Neuronal stem cell (in vitro differentiated cells): ENCODE results near the gene DIRAS2. TPM values are rescaled to one million over a fixed set of nuclear protein-coding genes. Genes with fewer than 3 reads are reported as not detected.

ENCODE experiments used
- DNase-seq: peaks from one replicate; pipeline ENCODE4 v3.0.0-alpha.2; 2013; ENCODE audit warnings: low spot score
- H2AFZ ChIP-seq: one replicate; pipeline ENCODE4 v1.6.1; 2013; ENCODE audit warnings: mild to moderate bottlenecking, low read length, inconsistent platforms
- H2AK5ac ChIP-seq: 2 replicates; pipeline ENCODE4 v1.6.1; 2013; ENCODE audit warnings: low read depth, mild to moderate bottlenecking, inconsistent platforms, low read length, moderate library complexity, mixed read lengths
- H2BK120ac ChIP-seq: 2 replicates; pipeline ENCODE4 v1.6.1; 2013; ENCODE audit warnings: low read depth, mild to moderate bottlenecking, inconsistent platforms, low read length, moderate library complexity, mixed read lengths
- H2BK12ac ChIP-seq: one replicate; pipeline ENCODE4 v1.6.1; 2013; ENCODE audit warnings: low read length, inconsistent platforms
- H2BK15ac ChIP-seq: 2 replicates; pipeline ENCODE4 v1.6.1; 2013; ENCODE audit warnings: mild to moderate bottlenecking, low read length, inconsistent platforms, mixed read lengths
- H2BK5ac ChIP-seq: one replicate; pipeline ENCODE4 v1.6.1; 2013; ENCODE audit warnings: inconsistent platforms, mild to moderate bottlenecking, low read length, moderate library complexity
- H3K14ac ChIP-seq: one replicate; pipeline ENCODE4 v1.6.1; 2013; ENCODE audit warnings: low read length, inconsistent platforms
- H3K18ac ChIP-seq: 2 replicates; pipeline ENCODE4 v1.6.1; 2013; ENCODE audit warnings: low read length, inconsistent platforms
- H3K23ac ChIP-seq: 2 replicates; pipeline ENCODE4 v1.6.1; 2013; ENCODE audit warnings: low read depth, mild to moderate bottlenecking, mixed read lengths, low read length, inconsistent platforms; ENCODE audit not compliant: poor library complexity
- H3K27ac ChIP-seq: replicated peaks from 3 replicates; pipeline ENCODE4 v1.5.1; 2013; ENCODE audit warnings: low read length, inconsistent platforms
- H3K27me3 ChIP-seq, 3 experiments: 2 replicates each; pipeline ENCODE4 v1.6.1; 2013; ENCODE audit warnings: low read length in 3 of 3, mild to moderate bottlenecking in 2 of 3, inconsistent platforms in 1 of 3, low read depth in 1 of 3, mixed read lengths in 1 of 3, moderate library complexity in 1 of 3; ENCODE audit not compliant: control insufficient read depth in 3 of 3, insufficient read depth in 3 of 3
- H3K36me3 ChIP-seq, 2 donors: replicated peaks in 1 of 2; 2 replicates each; pipeline ENCODE4 v1.6.1; 2013; ENCODE audit warnings: low read length in 2 of 2; ENCODE audit not compliant: control insufficient read depth in 2 of 2, insufficient read depth in 2 of 2
- H3K4ac ChIP-seq: 2 replicates; pipeline ENCODE4 v1.6.1; 2013; ENCODE audit warnings: inconsistent platforms, mild to moderate bottlenecking, low read length, moderate library complexity
- H3K4me1 ChIP-seq, 2 donors: 1 replicate in 1 of 2; 2 replicates in 1 of 2; pipeline ENCODE4 v1.6.1; 2013; ENCODE audit warnings: low read length in 2 of 2, low read depth in 1 of 2; ENCODE audit not compliant: control insufficient read depth in 2 of 2, insufficient read depth in 1 of 2
- H3K4me2 ChIP-seq: one replicate; pipeline ENCODE4 v1.6.1; 2013; ENCODE audit warnings: mild to moderate bottlenecking, low read length, inconsistent platforms; ENCODE audit not compliant: insufficient read depth, poor library complexity, severe bottlenecking
- H3K4me3 ChIP-seq, 2 donors: 2 replicates each; pipeline ENCODE4 v1.5.1; 2013; ENCODE audit warnings: low read length in 2 of 2, mild to moderate bottlenecking in 2 of 2, inconsistent platforms in 1 of 2, moderate library complexity in 1 of 2
- H3K79me1 ChIP-seq: one replicate; pipeline ENCODE4 v1.6.1; 2013; ENCODE audit warnings: low read depth, mild to moderate bottlenecking, inconsistent platforms, low read length, moderate library complexity
- H3K9ac ChIP-seq: one replicate; pipeline ENCODE4 v1.6.1; 2013; ENCODE audit warnings: mild to moderate bottlenecking, low read depth, low read length, inconsistent platforms; ENCODE audit not compliant: poor library complexity
- H3K9me3 ChIP-seq, 2 donors: replicated peaks in 1 of 2; 2 replicates each; pipeline versions ENCODE3 to v1.6.1; 2013; ENCODE audit warnings: low read length in 2 of 2, mild to moderate bottlenecking in 2 of 2, inconsistent platforms in 1 of 2, low read depth in 1 of 2, mixed read lengths in 1 of 2, moderate library complexity in 1 of 2; ENCODE audit not compliant: control insufficient read depth in 2 of 2, insufficient read depth in 1 of 2
- H4K8ac ChIP-seq: one replicate; pipeline ENCODE4 v1.6.1; 2013; ENCODE audit warnings: low read depth, mild to moderate bottlenecking, inconsistent platforms, low read length, moderate library complexity
- H4K91ac ChIP-seq: one replicate; pipeline ENCODE4 v1.6.1; 2013; ENCODE audit warnings: low read length, low read depth, mild to moderate bottlenecking, inconsistent platforms; ENCODE audit not compliant: poor library complexity
- WGBS, 2 donors: extraction: QIAGEN DNeasy Blood & Tissue Kit; methylation state at CpG; one replicate each; pipeline ENCODE4 v1.1.7; 2013; ENCODE audit warnings: missing lambda C conversion rate in 2 of 2, mixed read lengths in 1 of 2; ENCODE audit not compliant: insufficient read length in 2 of 2, insufficient replicate concordance in 1 of 2; ENCODE audit errors: extremely low coverage in 2 of 2; 5-methylcytosine and 5-hydroxymethylcytosine counted together
- polyA plus RNA-seq, 2 experiments: library from polyadenylated mRNA; stranded (reverse); fragments of 200-250 nt; gene quantifications; one replicate each; pipeline ENCODE4 v1.2.3, GENCODE V29; 2013

DIRAS2 gene
- polyA plus RNA-seq (2013, experiment 1 of 2), result 1.3 TPM
- polyA plus RNA-seq (2013, experiment 2 of 2), result 1.5 TPM

GRCh38 chr9:90642570-90643539, at the start of gene DIRAS2:
Gene DIRAS2, minus strand, starts transcription at chr9:90642824. Its CDS starts 28,997 bp downstream, at chr9:90613827.
- H3K4me3 ChIP-seq, result peak within 1 kb of the TSS; percentile 49 to 84
- no CpG with 5 or more reads among the region's 53 CpGs for WGBS, 2 donors
- no peak within 1 kb of the TSS for H4K8ac ChIP-seq
- peak within 1 kb of the TSS; percentile 94 for H2AFZ ChIP-seq
- peak; percentile 60 for DNase-seq
- H3K9me3 ChIP-seq, result no peaks in the 10 kb centered on the region
- H3K14ac ChIP-seq, result peak within 1 kb of the TSS; percentile 76
- H2BK15ac ChIP-seq, result no peak within 1 kb of the TSS
- H3K36me3 ChIP-seq, result no peaks in the 10 kb centered on the region
- no peak within 1 kb of the TSS for H2AK5ac ChIP-seq
- peaks cover 0 to 73% (median 0%) of the 10 kb centered on the region in 3 experiments for H3K27me3 ChIP-seq
- peaks cover 0 to 6% of the 10 kb centered on the region in 2 donors for H3K4me1 ChIP-seq
- H3K4ac ChIP-seq, result no peak within 1 kb of the TSS
- no peaks in the 10 kb centered on the region for H3K79me1 ChIP-seq
- H2BK12ac ChIP-seq, result peak within 1 kb of the TSS; percentile 7
- H3K23ac ChIP-seq, result peak within 1 kb of the TSS; percentile 13
- H4K91ac ChIP-seq, result no peak within 1 kb of the TSS
- peak within 1 kb of the TSS; percentile 94 for H3K18ac ChIP-seq
- H3K27ac ChIP-seq, result no peak within 1 kb of the TSS
- H3K9ac ChIP-seq, result peak within 1 kb of the TSS; percentile 53
- no peak within 1 kb of the TSS for H2BK5ac ChIP-seq
- peak within 1 kb of the TSS; percentile 69 for H3K4me2 ChIP-seq
- no peak within 1 kb of the TSS for H2BK120ac ChIP-seq

GRCh38 chr9:90684736-90685135, 42.1 kb upstream of the DIRAS2 start:
- Histone ChIP-seq H3K9ac (no peak overlapping the region), H4K8ac (no peak overlapping the region), H2BK12ac (no peak overlapping the region), H3K4me2 (no peak overlapping the region), H3K79me1 (no peaks in the 10 kb centered on the region), H2BK15ac (no peak overlapping the region), H3K23ac (no peak overlapping the region), H2AFZ (no peak overlapping the region), H3K4me1 (peaks cover 0 to 2% of the 10 kb centered on the region in 2 donors), H3K36me3 (no peaks in the 10 kb centered on the region), H3K9me3 (no peaks in the 10 kb centered on the region), H2AK5ac (no peak overlapping the region), H3K27ac (no peak overlapping the region), H2BK120ac (no peak overlapping the region), H3K27me3 (peaks cover 0 to 2% (median 0%) of the 10 kb centered on the region in 3 experiments), H4K91ac (no peak overlapping the region), H2BK5ac (no peak overlapping the region), H3K4ac (no peak overlapping the region), H3K4me3 (no peak overlapping the region), H3K18ac (no peak overlapping the region), H3K14ac (no peak overlapping the region)
- WGBS, 2 donors, result no CpG with 5 or more reads among the region's 5 CpGs
- no peak for DNase-seq

GRCh38 chr9:90684106-90684505, 41.5 kb upstream of the DIRAS2 start:
- H3K9ac ChIP-seq, result no peak overlapping the region
- no peak overlapping the region for H2BK5ac ChIP-seq
- no peak overlapping the region for H2BK15ac ChIP-seq
- no CpG with 5 or more reads among the region's 1 CpG for WGBS, 2 donors
- no peak overlapping the region for H4K8ac ChIP-seq
- no peak overlapping the region for H3K23ac ChIP-seq
- no peak for DNase-seq
- H4K91ac ChIP-seq, result no peak overlapping the region
- peaks cover 0 to 2% (median 0%) of the 10 kb centered on the region in 3 experiments for H3K27me3 ChIP-seq
- H2AK5ac ChIP-seq, result no peak overlapping the region
- peak overlapping the region; percentile 30 for H3K18ac ChIP-seq
- no peak overlapping the region for H3K4ac ChIP-seq
- no peak overlapping the region for H3K4me2 ChIP-seq
- H3K4me1 ChIP-seq, result peaks cover 0 to 2% of the 10 kb centered on the region in 2 donors
- no peaks in the 10 kb centered on the region for H3K79me1 ChIP-seq
- H2BK120ac ChIP-seq, result no peak overlapping the region
- no peak overlapping the region for H2BK12ac ChIP-seq
- H2AFZ ChIP-seq, result no peak overlapping the region
- H3K9me3 ChIP-seq, result no peaks in the 10 kb centered on the region
- H3K4me3 ChIP-seq, result no peak overlapping the region
- no peak overlapping the region for H3K14ac ChIP-seq
- H3K27ac ChIP-seq, result no peak overlapping the region
- no peaks in the 10 kb centered on the region for H3K36me3 ChIP-seq

- H3K14ac ChIP-seq, result no peak overlapping the region
- no peak overlapping the region for H2BK5ac ChIP-seq
- no peak overlapping the region for H2AK5ac ChIP-seq
- no peak overlapping the region for H2BK12ac ChIP-seq
- no peak overlapping the region for H3K27ac ChIP-seq
- H3K4ac ChIP-seq, result no peak overlapping the region
- H3K4me2 ChIP-seq, result no peak overlapping the region
- no peak for DNase-seq
- H4K91ac ChIP-seq, result no peak overlapping the region
- H3K4me3 ChIP-seq, result no peak overlapping the region
- H2AFZ ChIP-seq, result no peak overlapping the region
- no CpG with 5 or more reads among the region's 6 CpGs for WGBS, 2 donors
- H3K9ac ChIP-seq, result no peak overlapping the region
- H3K79me1 ChIP-seq, result no peaks in the 10 kb centered on the region
- H3K18ac ChIP-seq, result no peak overlapping the region
- H3K4me1 ChIP-seq, result peaks cover 0 to 2% of the 10 kb centered on the region in 2 donors
- H3K36me3 ChIP-seq, result no peaks in the 10 kb centered on the region
- H2BK15ac ChIP-seq, result no peak overlapping the region
- no peak overlapping the region for H3K23ac ChIP-seq
- H3K9me3 ChIP-seq, result no peaks in the 10 kb centered on the region
- peaks cover 0 to 5% (median 0%) of the 10 kb centered on the region in 3 experiments for H3K27me3 ChIP-seq
- no peak overlapping the region for H4K8ac ChIP-seq
- no peak overlapping the region for H2BK120ac ChIP-seq
These were observed 37.9 kb upstream of the DIRAS2 start for GRCh38 chr9:90680534-90680933.
